Stimulated activated CD8-positive, alpha-beta memory T cell treated with anti-CD3 and anti-CD28 coated beads, Interleukin-12 subunit alpha, Interleukin-12 subunit beta, amount 100 ng/mL, for 4 hours (primary cell): ENCODE data around the gene CCDC14.
"Not testable (repeated sequence)": the region's sequence is repeated elsewhere in the genome, so short reads cannot be mapped to it uniquely, and the experiment has no call there.

ENCODE experiments used
- DNase-seq: peaks from one replicate; pipeline ENCODE4 v3.0.0-alpha.2; 2020; ENCODE audit warnings: low read depth

CCDC14 gene

GRCh38 chr3:123893012-123893411, 68.0 kb downstream of the CCDC14 start:
- no peak for DNase-seq

- DNase-seq: no peak
These were observed 68.8 kb downstream of the CCDC14 start for GRCh38 chr3:123892195-123892594.

GRCh38 chr3:123890991-123891390, 70.0 kb downstream of the CCDC14 start:
- DNase-seq: not testable (repeated sequence)

- DNase-seq: not testable (repeated sequence)
These were observed 70.9 kb downstream of the CCDC14 start for GRCh38 chr3:123890162-123890561.

- DNase-seq: no peak
These were observed 76.0 kb downstream of the CCDC14 start for GRCh38 chr3:123884993-123885392.

- DNase-seq: no peak
These were observed 76.7 kb downstream of the CCDC14 start, which contains the start of gene MYLK for GRCh38 chr3:123884203-123884831. Gene MYLK, minus strand, starts transcription at chr3:123884332. Its CDS starts 90,491 bp downstream, at chr3:123793841.

GRCh38 chr3:123883701-123884202, 77.3 kb downstream of the CCDC14 start:
- DNase-seq: no peak

- DNase-seq: no peak
These were observed 77.9 kb downstream of the CCDC14 start for GRCh38 chr3:123883111-123883510.

- no peak for DNase-seq
These were observed 79.3 kb downstream of the CCDC14 start for GRCh38 chr3:123881771-123882170.

- DNase-seq: no peak
These were observed 79.9 kb downstream of the CCDC14 start for GRCh38 chr3:123880998-123881561.

GRCh38 chr3:123878807-123879206, 82.2 kb downstream of the CCDC14 start:
- no peak for DNase-seq

- DNase-seq: no peak
These were observed 83.1 kb downstream of the CCDC14 start for GRCh38 chr3:123877965-123878364.

- DNase-seq: no peak
These were observed 83.6 kb downstream of the CCDC14 start for GRCh38 chr3:123877466-123877865.

GRCh38 chr3:123876858-123877257, 84.2 kb downstream of the CCDC14 start:
- no peak for DNase-seq

GRCh38 chr3:123872621-123873020, 88.4 kb downstream of the CCDC14 start:
- no peak for DNase-seq

- DNase-seq: no peak
These were observed 89.1 kb downstream of the CCDC14 start for GRCh38 chr3:123871946-123872345.

- DNase-seq: no peak
These were observed 91.0 kb downstream of the CCDC14 start for GRCh38 chr3:123870033-123870432.

GRCh38 chr3:123869165-123869564, 91.9 kb downstream of the CCDC14 start:
- DNase-seq: no peak

GRCh38 chr3:123864706-123865105, 96.3 kb downstream of the CCDC14 start:
- DNase-seq: no peak
